GM12878 (cell line): ENCODE data around the gene RAE1. TPM values are rescaled to one million over a fixed set of nuclear protein-coding genes. Genes with fewer than 3 reads are reported as not detected.

ENCODE experiments used
- NFYB ChIP-seq: IDR thresholded peaks from 2 replicates; pipeline ENCODE4 v1.6.1; 2011; ENCODE audit warnings: low read depth, mild to moderate bottlenecking, low read length, improper control_type of control experiment, moderate library complexity; ENCODE audit not compliant: insufficient read depth
- SREBF1 ChIP-seq: IDR thresholded peaks from 2 replicates; pipeline ENCODE4 v1.6.1; 2012; ENCODE audit warnings: mild to moderate bottlenecking, low read length
- SRF ChIP-seq, 2 experiments: IDR thresholded peaks; 2 replicates each; pipeline ENCODE4 v1.6.1; 2011; ENCODE audit warnings: low read depth in 2 of 2, low read length in 2 of 2, mild to moderate bottlenecking in 1 of 2, moderate library complexity in 1 of 2
- TAF1 ChIP-seq: IDR thresholded peaks from 2 replicates; pipeline ENCODE4 v1.6.1; 2011; ENCODE audit warnings: mild to moderate bottlenecking, low read depth, low read length, borderline replicate concordance
- TCF7 ChIP-seq: IDR thresholded peaks from 2 replicates; pipeline ENCODE4 v1.6.1; 2014; ENCODE audit warnings: antibody characterized with exemption, borderline replicate concordance
- YBX1 ChIP-seq: fragments of 450-650 bp; IDR thresholded peaks from 2 replicates; pipeline ENCODE4 v1.6.1; 2016; ENCODE audit warnings: antibody characterized with exemption
- polyA plus RNA-seq, 11 experiments: library from polyadenylated mRNA; depleted of rRNA in 4 of 11; unstranded in 6 of 11; stranded (reverse) in 5 of 11; fragments of >200 nt; fragmentation: Nextera tagmentation in 4 of 11; fragmentation: Illumina TruSeq in 1 of 11; extraction: Ambion mirVana in 4 of 11; extraction: Trizol in 1 of 11; gene quantifications; 1 replicate in 1 of 11; 2 replicates in 10 of 11; pipeline versions ENCODE4 v1.2.1 to v1.2.3, GENCODE V29; 2011 to 2016; ENCODE audit warnings: inconsistent platforms in 2 of 11, missing spikeins in 2 of 11, low read depth in 1 of 11
- total RNA-seq, 4 experiments: library from RNA; depleted of rRNA in 3 of 4; stranded (reverse); fragments of >200 nt in 3 of 4; fragmentation: Illumina TruSeq in 1 of 4; extraction: Trizol in 1 of 4; gene quantifications; 2 replicates each; pipeline versions ENCODE4 v1.2.1 to v1.2.3, GENCODE V29; 2013 to 2021
- TF ChIP-seq, protein P1 (sequence below): fragments of 450-650 bp; IDR thresholded peaks from 2 replicates; pipeline ENCODE4 v1.6.1; 2017; ENCODE audit warnings: mild to moderate bottlenecking
- TF ChIP-seq, protein P2 (sequence below), 3 experiments: IDR thresholded peaks in 2 of 3; conservative IDR thresholded peaks in 1 of 3; 2 replicates each; pipeline ENCODE4 v1.5.1; 2011; ENCODE audit warnings: low read depth in 3 of 3, low read length in 3 of 3, mild to moderate bottlenecking in 3 of 3, control low read depth in 2 of 3, moderate library complexity in 2 of 3, inconsistent platforms in 1 of 3, mixed read lengths in 1 of 3; ENCODE audit not compliant: control insufficient read depth in 2 of 3, insufficient read depth in 1 of 3; ENCODE audit errors: extremely low read depth in 1 of 3

RAE1 gene
- total and polyA plus RNA-seq, 10 of the 15 experiments (the other 5 are each of a cell fraction or from before 2014, with no cell fraction given), result 28.7 to 107 (median 49.3) TPM

GRCh38 chr20:57392512-57393271, 41.6 kb downstream of the RAE1 start (continued):
- TF ChIP-seq, protein P1, sequence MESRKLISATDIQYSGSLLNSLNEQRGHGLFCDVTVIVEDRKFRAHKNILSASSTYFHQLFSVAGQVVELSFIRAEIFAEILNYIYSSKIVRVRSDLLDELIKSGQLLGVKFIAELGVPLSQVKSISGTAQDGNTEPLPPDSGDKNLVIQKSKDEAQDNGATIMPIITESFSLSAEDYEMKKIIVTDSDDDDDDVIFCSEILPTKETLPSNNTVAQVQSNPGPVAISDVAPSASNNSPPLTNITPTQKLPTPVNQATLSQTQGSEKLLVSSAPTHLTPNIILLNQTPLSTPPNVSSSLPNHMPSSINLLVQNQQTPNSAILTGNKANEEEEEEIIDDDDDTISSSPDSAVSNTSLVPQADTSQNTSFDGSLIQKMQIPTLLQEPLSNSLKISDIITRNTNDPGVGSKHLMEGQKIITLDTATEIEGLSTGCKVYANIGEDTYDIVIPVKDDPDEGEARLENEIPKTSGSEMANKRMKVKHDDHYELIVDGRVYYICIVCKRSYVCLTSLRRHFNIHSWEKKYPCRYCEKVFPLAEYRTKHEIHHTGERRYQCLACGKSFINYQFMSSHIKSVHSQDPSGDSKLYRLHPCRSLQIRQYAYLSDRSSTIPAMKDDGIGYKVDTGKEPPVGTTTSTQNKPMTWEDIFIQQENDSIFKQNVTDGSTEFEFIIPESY, result no peak
- TF ChIP-seq, protein P2, sequence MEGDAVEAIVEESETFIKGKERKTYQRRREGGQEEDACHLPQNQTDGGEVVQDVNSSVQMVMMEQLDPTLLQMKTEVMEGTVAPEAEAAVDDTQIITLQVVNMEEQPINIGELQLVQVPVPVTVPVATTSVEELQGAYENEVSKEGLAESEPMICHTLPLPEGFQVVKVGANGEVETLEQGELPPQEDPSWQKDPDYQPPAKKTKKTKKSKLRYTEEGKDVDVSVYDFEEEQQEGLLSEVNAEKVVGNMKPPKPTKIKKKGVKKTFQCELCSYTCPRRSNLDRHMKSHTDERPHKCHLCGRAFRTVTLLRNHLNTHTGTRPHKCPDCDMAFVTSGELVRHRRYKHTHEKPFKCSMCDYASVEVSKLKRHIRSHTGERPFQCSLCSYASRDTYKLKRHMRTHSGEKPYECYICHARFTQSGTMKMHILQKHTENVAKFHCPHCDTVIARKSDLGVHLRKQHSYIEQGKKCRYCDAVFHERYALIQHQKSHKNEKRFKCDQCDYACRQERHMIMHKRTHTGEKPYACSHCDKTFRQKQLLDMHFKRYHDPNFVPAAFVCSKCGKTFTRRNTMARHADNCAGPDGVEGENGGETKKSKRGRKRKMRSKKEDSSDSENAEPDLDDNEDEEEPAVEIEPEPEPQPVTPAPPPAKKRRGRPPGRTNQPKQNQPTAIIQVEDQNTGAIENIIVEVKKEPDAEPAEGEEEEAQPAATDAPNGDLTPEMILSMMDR (IDR thresholded peaks at IDR 0.05 in 2 of 3, conservative IDR thresholded peaks at IDR 0.05 in 1 of 3; ENCODE audit: control insufficient read depth in 2 of 3, extremely low read depth in 1 of 3, insufficient read depth in 1 of 3, low read depth in 3 of 3, low read length in 3 of 3), result no peak
- TF ChIP-seq SRF (IDR thresholded peaks at IDR 0.05; ENCODE audit: low read depth in 2 of 2, low read length in 2 of 2), result no peak
- TF ChIP-seq NFYB, result no peak
- no peak for TF ChIP-seq SREBF1
- no peak for TF ChIP-seq TCF7
- no peak for TF ChIP-seq YBX1
- TF ChIP-seq TAF1, result no peak
